Activated naive CD8-positive, alpha-beta T cell treated with anti-CD3 and anti-CD28 coated beads, Interleukin-2, amount 10 ng/mL, durations not matched to agents 7 days and 5 days (primary cell): ENCODE measurements around the gene TNNI2. TPM values are rescaled to one million over a fixed set of nuclear protein-coding genes. Genes with fewer than 3 reads are reported as not detected.

ENCODE experiments used
- ATAC-seq: fragments of 150-1000 bp; cut with Tn5 transposase; one replicate; pipeline ENCODE4 v1.10.0; 2021; ENCODE audit warnings: low read depth, moderate library complexity
- POLR2A ChIA-PET: fragments of 350-600 bp; sonication (Branson Sonifier 250); formaldehyde crosslinking; loops from one replicate; lab custom pipeline; 2021; ENCODE audit warnings: antibody characterized with exemption; lab: Charles Lee
- DNase-seq: peaks from one replicate; pipeline ENCODE4 v3.0.0; 2021
- H3K27ac Mint-ChIP-seq: one replicate; pipeline ENCODE4 v1.8.0; 2022; ENCODE audit warnings: mild to moderate bottlenecking, mixed read lengths
- H3K27me3 Mint-ChIP-seq: one replicate; pipeline ENCODE4 v1.8.0; 2022; ENCODE audit warnings: mild to moderate bottlenecking, moderate library complexity, mixed read lengths
- H3K36me3 Mint-ChIP-seq: one replicate; pipeline ENCODE4 v1.8.0; 2021; ENCODE audit warnings: mild to moderate bottlenecking, mixed read lengths
- H3K4me1 Mint-ChIP-seq: one replicate; pipeline ENCODE4 v1.8.0; 2021; ENCODE audit warnings: mixed read lengths
- H3K4me3 Mint-ChIP-seq: one replicate; pipeline ENCODE4 v1.8.0; 2022; ENCODE audit warnings: mild to moderate bottlenecking, moderate library complexity, mixed read lengths
- H3K9me3 Mint-ChIP-seq: one replicate; pipeline ENCODE4 v1.8.0; 2021; ENCODE audit warnings: mixed read lengths
- total RNA-seq, 2 experiments: library from RNA; stranded (reverse); gene quantifications; one replicate each; pipeline ENCODE4 v1.2.3, GENCODE V29; 2021

TNNI2 gene
- total RNA-seq, 2 experiments from 2014 or later, result 0.67 TPM; not detected in 1

- DNase-seq (no peak), ATAC-seq (no peak)
- H3K36me3 Mint-ChIP-seq, result peaks cover 10% of the 10 kb centered on the region
- no peaks in the 10 kb centered on the region for H3K27me3 Mint-ChIP-seq
- POLR2A ChIA-PET, result interaction anchor here (1.4 kb wide), 1 partner anchor 12 kb away, joined by 3 read pairs; no protein-coding TSS in a partner anchor
- H3K4me3 Mint-ChIP-seq, result no peak overlapping the region
- no peaks in the 10 kb centered on the region for H3K9me3 Mint-ChIP-seq
- no peak overlapping the region for H3K27ac Mint-ChIP-seq
- peaks cover 13% of the 10 kb centered on the region for H3K4me1 Mint-ChIP-seq
Observed at GRCh38 chr11:1857064-1857463, 18.3 kb downstream of the TNNI2 start.

DNA sequence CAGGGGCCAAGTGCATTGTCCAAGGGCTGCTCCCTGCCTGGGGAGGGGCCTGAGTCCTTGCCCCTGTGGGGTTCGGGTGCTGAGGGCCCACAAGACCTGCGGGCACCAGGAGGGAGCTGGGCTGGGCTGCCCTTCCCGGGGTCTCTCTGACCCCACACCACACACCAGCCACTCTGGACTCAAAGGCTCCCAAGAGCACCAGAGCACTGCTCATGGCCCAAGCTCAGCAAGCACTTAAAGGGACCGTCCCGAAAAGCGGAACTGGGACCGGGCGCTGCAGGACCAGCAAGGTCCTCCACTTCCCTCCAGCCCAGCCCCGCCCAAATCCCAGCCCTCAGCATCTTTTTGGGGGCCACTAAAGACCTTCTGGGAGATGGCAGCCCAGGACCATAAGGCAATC lies 19.4 kb downstream of the TNNI2 start:
- DNase-seq, result no peak
- POLR2A ChIA-PET, result no interaction called here
- H3K27ac Mint-ChIP-seq, result no peak overlapping the region
- peaks cover 8% of the 10 kb centered on the region for H3K36me3 Mint-ChIP-seq
- no peak for ATAC-seq
- no peaks in the 10 kb centered on the region for H3K27me3 Mint-ChIP-seq
- no peak overlapping the region for H3K4me3 Mint-ChIP-seq
- peaks cover 7% of the 10 kb centered on the region for H3K4me1 Mint-ChIP-seq
- H3K9me3 Mint-ChIP-seq, result no peaks in the 10 kb centered on the region

DNA sequence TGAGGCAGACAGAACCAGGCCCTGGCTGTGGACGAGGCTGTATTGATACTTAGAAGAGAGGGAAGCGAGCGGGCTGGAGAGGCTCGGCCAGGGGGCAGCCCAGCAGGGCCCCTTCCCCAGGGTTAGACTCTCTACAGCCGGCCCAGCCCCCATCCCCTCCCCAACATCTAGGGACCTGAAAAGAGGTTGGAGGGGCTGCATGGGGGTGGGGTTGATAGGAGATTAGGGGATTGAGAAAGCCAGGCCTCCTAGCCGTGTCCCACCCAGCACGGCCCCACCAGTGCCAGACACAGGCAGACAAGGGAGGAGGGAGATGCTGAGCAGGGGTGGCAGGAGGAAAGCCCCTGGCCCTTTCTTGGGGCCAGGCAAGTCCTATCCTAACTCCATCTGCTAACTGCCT lies 19.8 kb downstream of the TNNI2 start:
- no peaks in the 10 kb centered on the region for H3K9me3 Mint-ChIP-seq
- peaks cover 4% of the 10 kb centered on the region for H3K36me3 Mint-ChIP-seq
- POLR2A ChIA-PET, result no interaction called here
- peaks cover 7% of the 10 kb centered on the region for H3K4me1 Mint-ChIP-seq
- H3K27ac Mint-ChIP-seq, result no peak overlapping the region
- ATAC-seq (no peak), DNase-seq (no peak)
- H3K4me3 Mint-ChIP-seq, result no peak overlapping the region
- no peaks in the 10 kb centered on the region for H3K27me3 Mint-ChIP-seq

GRCh38 chr11:1859004-1859403 lies 20.2 kb downstream of the TNNI2 start:
- DNase-seq (no peak), ATAC-seq (no peak)
- no peaks in the 10 kb centered on the region for H3K9me3 Mint-ChIP-seq
- peaks cover 7% of the 10 kb centered on the region for H3K4me1 Mint-ChIP-seq
- POLR2A ChIA-PET, result no interaction called here
- H3K4me3 Mint-ChIP-seq, result no peak overlapping the region
- no peaks in the 10 kb centered on the region for H3K27me3 Mint-ChIP-seq
- no peak overlapping the region for H3K27ac Mint-ChIP-seq
- H3K36me3 Mint-ChIP-seq, result peaks cover under 1% of the 10 kb centered on the region

DNA sequence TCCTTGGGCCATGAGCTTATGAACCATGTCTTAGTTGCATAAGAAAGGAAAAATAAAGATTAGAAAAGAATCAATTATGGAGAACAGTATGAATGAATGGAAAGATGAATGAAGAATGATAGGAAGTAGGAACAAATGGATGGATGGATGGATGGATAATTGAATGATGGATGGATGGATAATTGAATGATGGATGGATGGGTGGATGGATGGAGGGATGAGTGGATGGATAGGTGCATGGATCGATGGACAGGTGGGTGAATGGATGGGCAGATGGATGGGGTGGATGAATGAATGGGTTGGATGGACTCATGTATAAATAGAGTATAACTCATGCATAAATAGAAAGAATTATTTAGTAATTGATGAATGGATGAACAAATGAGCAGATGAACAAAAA lies 21.3 kb downstream of the TNNI2 start:
- peaks cover 7% of the 10 kb centered on the region for H3K4me1 Mint-ChIP-seq
- H3K9me3 Mint-ChIP-seq, result no peaks in the 10 kb centered on the region
- DNase-seq, result no peak
- POLR2A ChIA-PET, result interaction anchor here (0.6 kb wide), 1 partner anchor 42 kb away, joined by 4 read pairs; no protein-coding TSS in a partner anchor
- no peaks in the 10 kb centered on the region for H3K27me3 Mint-ChIP-seq
- ATAC-seq, result no peak
- no peaks in the 10 kb centered on the region for H3K36me3 Mint-ChIP-seq
- no peak overlapping the region for H3K4me3 Mint-ChIP-seq
- H3K27ac Mint-ChIP-seq, result no peak overlapping the region

- POLR2A ChIA-PET, result no interaction called here
- no peak for ATAC-seq
- peaks cover 5% of the 10 kb centered on the region for H3K4me1 Mint-ChIP-seq
- no peak overlapping the region for H3K27ac Mint-ChIP-seq
- H3K9me3 Mint-ChIP-seq, result no peaks in the 10 kb centered on the region
- no peaks in the 10 kb centered on the region for H3K27me3 Mint-ChIP-seq
- H3K4me3 Mint-ChIP-seq, result no peak overlapping the region
- peaks cover 1% of the 10 kb centered on the region for H3K36me3 Mint-ChIP-seq
- no peak for DNase-seq
Observed at GRCh38 chr11:1861435-1862411, 22.9 kb downstream of the TNNI2 start.

DNA sequence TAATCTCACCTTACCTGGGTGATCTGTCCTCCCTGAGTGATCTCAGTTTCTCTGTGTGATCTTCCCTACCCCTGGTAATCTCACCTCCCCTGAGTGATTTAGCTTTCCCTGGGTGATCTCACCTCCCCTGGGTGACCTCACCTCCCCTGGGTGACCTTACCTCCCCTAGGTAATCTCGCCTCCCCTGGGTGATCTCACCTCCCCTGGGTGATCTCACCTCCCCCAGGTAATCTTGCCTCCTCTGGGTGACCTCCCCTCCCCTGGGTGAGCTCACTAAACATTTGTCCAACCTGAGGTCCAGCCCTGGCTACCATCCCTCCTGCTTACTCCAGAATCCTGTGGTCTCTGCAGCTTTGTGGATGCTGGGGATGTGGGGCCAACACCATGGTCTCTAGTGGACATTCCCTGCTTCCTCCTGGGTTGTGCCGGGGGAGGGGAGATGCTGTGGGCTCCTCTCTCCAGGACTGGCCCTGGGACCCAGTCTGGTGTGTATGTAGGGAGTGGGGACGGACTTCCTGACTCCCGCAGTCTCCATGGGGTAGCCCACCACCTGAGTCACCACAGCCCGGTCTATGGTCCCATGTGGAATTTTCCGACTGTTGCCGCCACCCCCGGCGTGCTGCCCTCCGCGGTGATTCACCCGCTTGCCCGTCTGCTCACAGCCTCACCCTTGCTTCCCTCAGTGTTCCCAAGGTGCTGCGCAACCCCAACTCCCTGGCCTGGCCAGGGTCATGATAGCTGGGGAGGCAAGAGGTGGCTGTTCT lies 24.0 kb downstream of the TNNI2 start:
- H3K36me3 Mint-ChIP-seq, result peaks cover 2% of the 10 kb centered on the region
- POLR2A ChIA-PET, result no interaction called here
- no peak overlapping the region for H3K4me3 Mint-ChIP-seq

GRCh38 chr11:1863352-1864216 lies 24.8 kb downstream of the TNNI2 start:
- POLR2A ChIA-PET, result no interaction called here
- H3K27ac Mint-ChIP-seq, result no peak overlapping the region
- no peak for DNase-seq
- no peak overlapping the region for H3K4me3 Mint-ChIP-seq
- ATAC-seq, result no peak
- no peaks in the 10 kb centered on the region for H3K27me3 Mint-ChIP-seq
- no peaks in the 10 kb centered on the region for H3K9me3 Mint-ChIP-seq
- peaks cover 5% of the 10 kb centered on the region for H3K4me1 Mint-ChIP-seq
- peaks cover 2% of the 10 kb centered on the region for H3K36me3 Mint-ChIP-seq

More for the DNA sequence above, 24.0 kb downstream of the TNNI2 start:
- DNase-seq (no peak), ATAC-seq (no peak)
- H3K4me1 Mint-ChIP-seq, result peaks cover 5% of the 10 kb centered on the region
- H3K27ac Mint-ChIP-seq, result no peak overlapping the region
- H3K9me3 Mint-ChIP-seq, result no peaks in the 10 kb centered on the region
- no peaks in the 10 kb centered on the region for H3K27me3 Mint-ChIP-seq

DNA sequence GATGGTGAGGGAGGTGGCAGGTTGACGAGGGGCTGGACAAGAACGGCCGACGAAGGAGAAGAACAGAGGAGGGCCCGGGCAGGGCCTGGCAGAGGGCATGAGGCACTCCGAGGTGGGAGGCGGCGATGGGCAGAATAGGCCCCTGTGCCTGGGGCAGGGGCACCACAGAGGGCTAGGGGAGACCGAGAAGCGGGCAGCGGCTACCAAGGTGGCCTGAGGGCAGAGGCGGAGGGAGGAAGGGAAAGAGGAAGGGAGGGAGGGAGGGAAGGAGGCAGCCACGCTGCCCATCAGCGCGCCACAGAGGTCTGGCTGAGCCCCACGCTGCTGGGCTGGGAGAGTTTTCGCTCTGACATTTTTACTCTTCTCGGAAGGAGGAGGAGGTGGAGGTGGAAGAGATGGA lies 25.4 kb downstream of the TNNI2 start:
- Mint-ChIP-seq H3K9me3 (no peaks in the 10 kb centered on the region), H3K36me3 (peaks cover 4% of the 10 kb centered on the region), H3K27me3 (no peaks in the 10 kb centered on the region), H3K4me3 (no peak overlapping the region), H3K4me1 (peaks cover 9% of the 10 kb centered on the region), H3K27ac (no peak overlapping the region)
- ATAC-seq (no peak), DNase-seq (no peak)
- POLR2A ChIA-PET, result no interaction called here

DNA sequence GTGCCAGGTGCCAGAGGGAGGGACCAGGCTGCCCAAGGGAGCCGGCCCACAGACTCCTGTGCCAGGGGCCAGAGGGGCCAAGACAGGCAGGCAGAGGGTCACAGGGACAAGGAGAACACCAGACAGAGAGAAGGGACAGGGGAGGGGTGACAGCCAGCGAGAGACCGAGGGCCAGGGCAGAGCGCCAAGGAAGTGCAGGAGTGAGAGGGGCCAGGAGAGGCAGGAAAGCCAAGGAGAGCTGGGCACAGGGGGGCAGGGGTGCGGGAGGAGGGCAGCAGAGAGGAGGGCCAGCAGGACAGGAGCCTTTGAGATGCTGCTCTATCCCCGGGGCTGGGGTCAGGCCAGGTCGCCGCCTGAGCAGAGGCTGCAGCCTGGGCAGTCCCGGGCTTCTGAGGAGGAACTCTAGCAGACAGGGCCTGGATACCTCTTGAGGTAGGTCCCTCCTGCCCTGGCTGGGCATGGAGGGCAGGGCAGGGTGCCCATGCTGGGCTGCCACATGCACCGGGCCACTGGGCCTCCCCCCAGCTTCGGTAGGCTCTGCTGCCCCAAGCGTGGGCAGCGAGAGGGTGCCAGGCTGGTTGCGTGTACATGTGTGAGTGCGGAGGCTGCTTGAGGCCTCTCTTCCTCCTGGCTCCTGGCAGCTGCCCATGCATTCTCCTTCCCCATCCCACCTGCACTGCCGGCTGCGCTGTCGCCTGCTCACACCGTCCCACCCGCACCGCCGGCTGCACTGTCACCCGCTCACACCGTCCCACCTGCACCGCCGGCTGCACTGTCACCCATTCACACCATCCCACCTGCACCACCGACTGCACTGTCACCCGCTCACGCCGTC lies 26.3 kb downstream of the TNNI2 start:
- DNase-seq (no peak), ATAC-seq (no peak)
- POLR2A ChIA-PET, result interaction anchor here (0.5 to 1.0 kb wide), 2 partner anchors 12 to 72 kb away, joined by 3 to 5 read pairs; no protein-coding TSS in a partner anchor

DNA sequence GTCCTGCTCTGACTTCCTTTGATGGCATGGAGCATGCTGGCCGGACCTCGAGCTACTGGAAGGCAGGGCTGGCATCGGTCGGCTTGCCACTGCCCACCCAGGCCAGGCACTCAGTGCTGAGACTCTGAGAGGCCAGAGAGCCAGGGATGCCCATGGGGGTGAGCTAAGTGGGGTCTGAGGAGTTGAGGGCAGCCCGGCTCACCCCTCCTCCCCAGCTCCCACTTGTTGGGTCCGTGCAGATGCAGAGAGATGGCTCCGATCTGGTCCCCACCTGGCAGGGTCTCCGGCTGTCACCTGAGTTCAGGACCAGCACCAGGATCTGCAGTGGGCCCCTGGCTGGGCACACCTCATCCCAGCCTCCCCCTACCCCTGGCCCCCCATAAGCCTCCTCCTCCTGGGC lies 27.4 kb downstream of the TNNI2 start:
- Mint-ChIP-seq H3K36me3 (peaks cover 6% of the 10 kb centered on the region), H3K4me1 (peaks cover 21% of the 10 kb centered on the region), H3K9me3 (no peaks in the 10 kb centered on the region), H3K27me3 (no peaks in the 10 kb centered on the region), H3K27ac (no peak overlapping the region), H3K4me3 (no peak overlapping the region)
- ATAC-seq (no peak), DNase-seq (no peak)
- POLR2A ChIA-PET, result no interaction called here

More for the DNA sequence above, 26.3 kb downstream of the TNNI2 start:
- H3K4me1 Mint-ChIP-seq, result peaks cover 10% of the 10 kb centered on the region
- peaks cover 4% of the 10 kb centered on the region for H3K36me3 Mint-ChIP-seq
- no peaks in the 10 kb centered on the region for H3K9me3 Mint-ChIP-seq
- H3K27me3 Mint-ChIP-seq, result no peaks in the 10 kb centered on the region
- no peak overlapping the region for H3K4me3 Mint-ChIP-seq
- no peak overlapping the region for H3K27ac Mint-ChIP-seq

DNA sequence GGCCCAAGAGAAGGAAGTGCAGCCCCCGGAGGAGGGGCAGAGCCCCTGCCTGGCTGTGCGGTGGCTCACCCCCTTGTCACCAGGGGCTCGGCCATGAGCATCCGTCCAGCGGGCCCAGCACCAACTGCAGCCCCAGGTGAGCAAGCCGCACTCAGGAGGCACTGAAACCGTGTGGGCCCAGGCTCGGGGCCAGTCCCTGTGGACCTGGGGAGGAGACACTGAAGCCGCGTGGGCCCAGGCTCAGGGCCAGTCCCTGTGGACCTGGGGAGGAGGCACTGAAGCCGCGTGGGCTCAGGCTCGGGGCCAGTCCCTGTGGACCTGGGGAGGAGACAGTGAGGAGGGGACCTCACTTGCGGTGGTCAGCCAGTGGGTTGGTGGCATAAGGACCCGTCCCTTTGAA lies 28.0 kb downstream of the TNNI2 start:
- no peak overlapping the region for H3K4me3 Mint-ChIP-seq
- no peak for ATAC-seq
- POLR2A ChIA-PET, result no interaction called here
- no peaks in the 10 kb centered on the region for H3K27me3 Mint-ChIP-seq
- H3K27ac Mint-ChIP-seq, result no peak overlapping the region
- DNase-seq, result no peak
- H3K36me3 Mint-ChIP-seq, result peaks cover 6% of the 10 kb centered on the region
- peaks cover 21% of the 10 kb centered on the region for H3K4me1 Mint-ChIP-seq
- no peaks in the 10 kb centered on the region for H3K9me3 Mint-ChIP-seq
